ENCODE data around the gene ZSCAN5A. TPM values are rescaled to one million over a fixed set of nuclear protein-coding genes. Genes with fewer than 3 reads are reported as not detected.
"Not testable (repeated sequence)": the region's sequence is repeated elsewhere in the genome, so short reads cannot be mapped to it uniquely, and the experiment has no call there.

The ZSCAN5A gene
- total and polyA plus RNA-seq, 4 donors, result 5.5 to 17.4 (median 10.1) TPM

DNA sequence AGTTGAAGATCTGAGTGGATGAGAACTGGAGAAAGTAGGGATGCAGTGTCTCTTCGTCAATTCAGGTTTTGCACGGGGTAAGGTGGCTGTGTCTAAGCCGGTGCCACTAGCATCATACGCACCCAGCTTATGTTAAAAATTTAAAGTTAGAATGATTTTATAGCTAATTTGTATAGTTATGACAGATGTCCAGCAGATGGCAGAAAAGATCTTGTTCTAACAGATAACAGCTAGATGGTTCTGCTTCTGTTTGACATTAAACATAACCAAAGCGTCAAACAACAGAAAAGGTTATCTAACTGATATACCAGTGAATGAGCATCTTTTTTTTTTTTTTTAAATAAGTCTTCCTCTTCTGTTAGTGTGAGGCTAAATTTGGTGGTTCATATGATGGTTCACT lies 60.9 kb downstream of the ZSCAN5A start:
- Histone ChIP-seq H3K4me1 (ENCODE audit: control insufficient read depth in 5 of 5, insufficient read depth in 5 of 5, low read length in 5 of 5) (no peaks in the 10 kb centered on the region), H3K36me3 (ENCODE audit: control insufficient read depth in 4 of 4, insufficient read depth in 4 of 4, low read length in 4 of 4) (no peaks in the 10 kb centered on the region), H3K9ac (ENCODE audit: insufficient read depth in 1 of 2, low read length in 2 of 2) (no peak overlapping the region), H3K9me3 (ENCODE audit: control insufficient read depth in 4 of 4, insufficient read depth in 3 of 4, low read length in 3 of 4) (no peaks in the 10 kb centered on the region), H3K27me3 (ENCODE audit: control insufficient read depth in 3 of 3, insufficient read depth in 3 of 3, low read length in 2 of 3) (peaks cover 0 to 5% (median 0%) of the 10 kb centered on the region in 3 donors), H3K27ac (ENCODE audit: low read depth in 1 of 2, low read length in 1 of 2) (no peak overlapping the region), H3K4me3 (no peak overlapping the region)
- WGBS, 2 donors, result 56 to 64% methylated on average over 5 of the region's 5 CpGs
- DNase-seq, result peak in 2 of 3 donors; percentile 79 to 86
- no peak for ATAC-seq (ENCODE audit: insufficient read depth, low FRiP score)
- TF ChIP-seq, protein P1, sequence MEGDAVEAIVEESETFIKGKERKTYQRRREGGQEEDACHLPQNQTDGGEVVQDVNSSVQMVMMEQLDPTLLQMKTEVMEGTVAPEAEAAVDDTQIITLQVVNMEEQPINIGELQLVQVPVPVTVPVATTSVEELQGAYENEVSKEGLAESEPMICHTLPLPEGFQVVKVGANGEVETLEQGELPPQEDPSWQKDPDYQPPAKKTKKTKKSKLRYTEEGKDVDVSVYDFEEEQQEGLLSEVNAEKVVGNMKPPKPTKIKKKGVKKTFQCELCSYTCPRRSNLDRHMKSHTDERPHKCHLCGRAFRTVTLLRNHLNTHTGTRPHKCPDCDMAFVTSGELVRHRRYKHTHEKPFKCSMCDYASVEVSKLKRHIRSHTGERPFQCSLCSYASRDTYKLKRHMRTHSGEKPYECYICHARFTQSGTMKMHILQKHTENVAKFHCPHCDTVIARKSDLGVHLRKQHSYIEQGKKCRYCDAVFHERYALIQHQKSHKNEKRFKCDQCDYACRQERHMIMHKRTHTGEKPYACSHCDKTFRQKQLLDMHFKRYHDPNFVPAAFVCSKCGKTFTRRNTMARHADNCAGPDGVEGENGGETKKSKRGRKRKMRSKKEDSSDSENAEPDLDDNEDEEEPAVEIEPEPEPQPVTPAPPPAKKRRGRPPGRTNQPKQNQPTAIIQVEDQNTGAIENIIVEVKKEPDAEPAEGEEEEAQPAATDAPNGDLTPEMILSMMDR (IDR thresholded peaks at IDR 0.05; ENCODE audit: control extremely low read depth, extremely low read depth), result peak; percentile 40

DNA sequence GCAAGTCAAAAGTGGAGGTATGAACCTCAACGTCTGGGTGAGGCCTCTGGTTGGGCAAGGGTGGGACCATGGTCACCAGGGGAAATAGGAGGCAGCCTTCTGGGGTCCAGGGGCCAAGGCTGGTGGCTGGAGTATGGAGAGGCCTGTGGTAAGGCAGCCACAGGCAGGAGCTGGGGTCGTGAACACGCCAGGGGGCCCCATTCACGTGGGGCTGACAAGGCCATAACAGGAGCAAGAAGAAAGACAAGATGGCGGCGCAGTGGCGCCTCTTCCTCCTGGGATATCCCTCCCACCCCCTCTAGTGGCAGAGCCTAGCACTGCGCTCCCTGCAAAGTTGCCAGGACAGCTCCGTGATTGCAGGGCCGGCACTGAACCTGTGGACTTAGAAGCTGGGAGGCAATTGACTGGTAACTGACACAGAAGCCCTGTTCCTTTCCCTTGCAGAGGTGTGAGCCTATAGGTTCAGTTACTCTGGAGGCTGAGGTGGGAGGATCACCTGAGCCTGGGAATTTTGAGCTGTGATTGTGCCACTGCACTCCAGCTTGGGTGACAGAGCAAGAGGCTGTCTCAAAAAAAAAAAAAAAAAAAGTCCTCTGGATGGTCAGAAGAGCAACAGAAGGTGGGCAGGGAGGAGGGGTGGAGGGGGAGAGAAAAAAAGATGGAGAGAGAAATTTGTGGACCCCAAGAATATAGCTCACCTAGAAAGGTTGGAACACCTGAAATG lies 61.8 kb downstream of the ZSCAN5A start:
- peak; percentile 61 to 72 (median 68) for DNase-seq
- no peak overlapping the region for H3K4me3 ChIP-seq
- TF ChIP-seq, protein P1 (IDR thresholded peaks at IDR 0.05; ENCODE audit: control extremely low read depth, extremely low read depth), result peak; percentile 47
- H3K4me1 ChIP-seq (ENCODE audit: control insufficient read depth in 5 of 5, insufficient read depth in 5 of 5, low read length in 5 of 5), result no peaks in the 10 kb centered on the region
- WGBS, 2 donors, result 44 to 53% methylated on average over 10 of the region's 10 CpGs
- no peaks in the 10 kb centered on the region for H3K36me3 ChIP-seq (ENCODE audit: control insufficient read depth in 4 of 4, insufficient read depth in 4 of 4, low read length in 4 of 4)
- peaks cover 0 to 5% (median 0%) of the 10 kb centered on the region in 3 donors for H3K27me3 ChIP-seq (ENCODE audit: control insufficient read depth in 3 of 3, insufficient read depth in 3 of 3, low read length in 2 of 3)
- no peak overlapping the region for H3K9ac ChIP-seq (ENCODE audit: insufficient read depth in 1 of 2, low read length in 2 of 2)
- no peak overlapping the region for H3K27ac ChIP-seq (ENCODE audit: low read depth in 1 of 2, low read length in 1 of 2)
- H3K9me3 ChIP-seq (ENCODE audit: control insufficient read depth in 4 of 4, insufficient read depth in 3 of 4, low read length in 3 of 4), result no peaks in the 10 kb centered on the region
- peak; percentile 66 for ATAC-seq (ENCODE audit: insufficient read depth, low FRiP score)

DNA sequence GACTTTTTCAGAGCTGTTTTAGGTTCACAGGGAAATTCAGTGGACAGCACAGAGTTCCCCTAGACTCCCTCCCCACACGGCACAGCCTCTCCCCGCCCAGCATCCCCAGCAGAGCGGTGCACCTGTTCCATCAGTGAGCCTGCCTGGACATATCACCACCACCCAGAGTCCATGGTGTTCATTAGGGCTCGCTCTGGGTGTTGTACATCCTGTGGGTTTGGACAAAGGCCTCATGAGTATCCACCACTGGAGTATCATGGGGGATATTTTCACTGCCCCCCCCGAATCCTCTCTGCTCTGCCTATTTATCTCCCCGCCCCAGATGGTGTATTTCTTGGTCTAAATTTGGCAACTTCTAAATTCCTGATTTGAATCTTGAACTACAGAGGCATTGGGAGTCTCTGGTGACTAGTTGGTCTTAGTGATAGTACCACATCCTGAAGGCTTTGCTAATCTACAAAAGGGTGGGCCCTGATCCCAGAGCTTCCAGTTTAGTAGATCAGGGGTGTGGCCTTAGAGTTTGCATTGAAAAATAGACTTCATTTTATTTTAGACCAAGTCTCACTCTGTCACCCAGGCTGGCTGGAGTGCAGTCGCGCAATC lies 65.8 kb downstream of the ZSCAN5A start:
- not testable (repeated sequence) for H3K9ac ChIP-seq (ENCODE audit: insufficient read depth in 1 of 2, low read length in 2 of 2); DNase-seq; H3K27ac ChIP-seq (ENCODE audit: low read depth in 1 of 2, low read length in 1 of 2); H3K4me3 ChIP-seq; H3K36me3 ChIP-seq (ENCODE audit: control insufficient read depth in 4 of 4, insufficient read depth in 4 of 4, low read length in 4 of 4); H3K9me3 ChIP-seq (ENCODE audit: control insufficient read depth in 4 of 4, insufficient read depth in 3 of 4, low read length in 3 of 4); H3K27me3 ChIP-seq (ENCODE audit: control insufficient read depth in 3 of 3, insufficient read depth in 3 of 3, low read length in 2 of 3); H3K4me1 ChIP-seq (ENCODE audit: control insufficient read depth in 5 of 5, insufficient read depth in 5 of 5, low read length in 5 of 5); ATAC-seq (ENCODE audit: insufficient read depth, low FRiP score)
- 98 to 99% methylated on average over 8 of the region's 8 CpGs for WGBS, 2 donors

DNA sequence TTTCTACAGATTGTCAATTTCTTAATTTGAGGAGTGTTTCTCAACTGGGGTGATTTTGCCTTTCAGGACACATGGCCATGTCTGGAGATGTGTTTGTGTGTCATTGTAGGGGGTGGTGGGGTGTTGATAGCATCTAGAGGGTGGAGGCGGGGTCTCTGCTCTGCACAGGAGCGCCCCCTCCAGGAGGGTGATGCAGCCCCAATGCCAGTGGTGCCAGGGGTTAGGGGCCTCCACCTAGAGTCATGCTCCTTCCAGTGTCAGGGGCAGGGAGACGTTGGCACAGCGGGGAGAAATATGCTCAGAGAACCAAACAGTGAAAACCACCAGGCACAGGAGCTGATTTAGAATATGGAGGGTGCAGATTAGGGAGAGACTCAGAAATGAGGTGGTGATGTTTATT lies 68.9 kb downstream of the ZSCAN5A start:
- WGBS, 2 donors, result 79 to 91% methylated on average over 3 to 4 of the region's 4 CpGs
- not testable (repeated sequence) for H3K9ac ChIP-seq (ENCODE audit: insufficient read depth in 1 of 2, low read length in 2 of 2); H3K4me1 ChIP-seq (ENCODE audit: control insufficient read depth in 5 of 5, insufficient read depth in 5 of 5, low read length in 5 of 5); H3K27ac ChIP-seq (ENCODE audit: low read depth in 1 of 2, low read length in 1 of 2); H3K27me3 ChIP-seq (ENCODE audit: control insufficient read depth in 3 of 3, insufficient read depth in 3 of 3, low read length in 2 of 3); DNase-seq; H3K9me3 ChIP-seq (ENCODE audit: control insufficient read depth in 4 of 4, insufficient read depth in 3 of 4, low read length in 3 of 4); H3K36me3 ChIP-seq (ENCODE audit: control insufficient read depth in 4 of 4, insufficient read depth in 4 of 4, low read length in 4 of 4); H3K4me3 ChIP-seq; ATAC-seq (ENCODE audit: insufficient read depth, low FRiP score)
